Gastroesophageal sphincter (tissue), 3 donors: ENCODE measurements around the gene PARD3.

Experiments
- POLR2A ChIP-seq, 2 donors: fragments of 450-650 bp; IDR thresholded peaks; one replicate each; pipeline ENCODE4 v1.6.1; 2017; ENCODE audit warnings: antibody characterized with exemption in 2 of 2, mild to moderate bottlenecking in 2 of 2, moderate library complexity in 1 of 2
- TF ChIP-seq, protein P1 (sequence below), 4 experiments: fragments of 200-600 bp in 2 of 4; fragments of 450-650 bp in 2 of 4; sonication (generic) in 1 of 4; IDR thresholded peaks; one replicate each; pipeline ENCODE4 v1.5.1; 2017 to 2019; ENCODE audit warnings: antibody characterized with exemption in 4 of 4, mild to moderate bottlenecking in 2 of 4, moderate library complexity in 2 of 4

DNA sequence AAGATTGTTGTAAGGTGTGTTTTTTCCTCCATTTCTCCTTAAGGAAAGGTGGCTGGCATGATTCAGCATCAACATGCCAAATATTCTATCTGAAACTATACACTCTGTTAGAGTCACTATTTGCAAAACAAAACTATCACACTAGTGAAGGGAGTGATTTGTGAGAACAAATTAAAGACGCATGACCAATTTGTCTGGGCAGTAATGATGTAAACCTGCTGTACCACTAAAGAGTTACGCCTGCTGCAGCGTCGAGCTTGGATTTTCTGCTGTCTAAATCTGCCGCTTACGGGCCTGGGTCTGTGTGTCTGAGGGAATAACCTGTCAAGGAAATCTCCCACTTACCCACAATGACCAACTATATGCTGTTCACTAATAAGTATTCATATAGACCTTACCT lies 648.3 kb downstream of the PARD3 start:
- TF ChIP-seq, protein P1, sequence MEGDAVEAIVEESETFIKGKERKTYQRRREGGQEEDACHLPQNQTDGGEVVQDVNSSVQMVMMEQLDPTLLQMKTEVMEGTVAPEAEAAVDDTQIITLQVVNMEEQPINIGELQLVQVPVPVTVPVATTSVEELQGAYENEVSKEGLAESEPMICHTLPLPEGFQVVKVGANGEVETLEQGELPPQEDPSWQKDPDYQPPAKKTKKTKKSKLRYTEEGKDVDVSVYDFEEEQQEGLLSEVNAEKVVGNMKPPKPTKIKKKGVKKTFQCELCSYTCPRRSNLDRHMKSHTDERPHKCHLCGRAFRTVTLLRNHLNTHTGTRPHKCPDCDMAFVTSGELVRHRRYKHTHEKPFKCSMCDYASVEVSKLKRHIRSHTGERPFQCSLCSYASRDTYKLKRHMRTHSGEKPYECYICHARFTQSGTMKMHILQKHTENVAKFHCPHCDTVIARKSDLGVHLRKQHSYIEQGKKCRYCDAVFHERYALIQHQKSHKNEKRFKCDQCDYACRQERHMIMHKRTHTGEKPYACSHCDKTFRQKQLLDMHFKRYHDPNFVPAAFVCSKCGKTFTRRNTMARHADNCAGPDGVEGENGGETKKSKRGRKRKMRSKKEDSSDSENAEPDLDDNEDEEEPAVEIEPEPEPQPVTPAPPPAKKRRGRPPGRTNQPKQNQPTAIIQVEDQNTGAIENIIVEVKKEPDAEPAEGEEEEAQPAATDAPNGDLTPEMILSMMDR (IDR thresholded peaks at IDR 0.05) = no peak
- no peak for TF ChIP-seq POLR2A (IDR thresholded peaks at IDR 0.05)
